Measurements from ENCODE around the gene NCOA1.

NCOA1 gene

GRCh38 chr2:24739354-24740025 is 248.4 kb downstream of the NCOA1 start:
- TF ChIP-seq CTCF (IDR thresholded peaks at IDR 0.05; ENCODE audit: control insufficient read depth, insufficient read depth, low read depth, low read length, missing control alignments) = no peak
- no peak for DNase-seq (ENCODE audit: low read depth)
- no peak overlapping the region for H3K4me3 ChIP-seq (ENCODE audit: control insufficient read depth, low read depth, low read length)

- no peak for DNase-seq (ENCODE audit: low read depth)
- no peak overlapping the region for H3K4me3 ChIP-seq (ENCODE audit: control insufficient read depth, low read depth, low read length)
- no peak for TF ChIP-seq CTCF (IDR thresholded peaks at IDR 0.05; ENCODE audit: control insufficient read depth, insufficient read depth, low read depth, low read length, missing control alignments)
Measured at GRCh38 chr2:24740142-24740541, 249.1 kb downstream of the NCOA1 start.

- H3K4me3 ChIP-seq (ENCODE audit: control insufficient read depth, low read depth, low read length) = no peak overlapping the region
- no peak for DNase-seq (ENCODE audit: low read depth)
- no peak for TF ChIP-seq CTCF (IDR thresholded peaks at IDR 0.05; ENCODE audit: control insufficient read depth, insufficient read depth, low read depth, low read length, missing control alignments)
Measured at GRCh38 chr2:24742730-24743129, 251.7 kb downstream of the NCOA1 start.

GRCh38 chr2:24743924-24744323 is 252.9 kb downstream of the NCOA1 start:
- DNase-seq (ENCODE audit: low read depth) = no peak
- no peak overlapping the region for H3K4me3 ChIP-seq (ENCODE audit: control insufficient read depth, low read depth, low read length)
- no peak for TF ChIP-seq CTCF (IDR thresholded peaks at IDR 0.05; ENCODE audit: control insufficient read depth, insufficient read depth, low read depth, low read length, missing control alignments)

- no peak for DNase-seq (ENCODE audit: low read depth)
- no peak for TF ChIP-seq CTCF (IDR thresholded peaks at IDR 0.05; ENCODE audit: control insufficient read depth, insufficient read depth, low read depth, low read length, missing control alignments)
- H3K4me3 ChIP-seq (ENCODE audit: control insufficient read depth, low read depth, low read length) = no peak overlapping the region
Measured at GRCh38 chr2:24744356-24744755, 253.3 kb downstream of the NCOA1 start.

- DNase-seq (ENCODE audit: low read depth) = no peak
- no peak for TF ChIP-seq CTCF (IDR thresholded peaks at IDR 0.05; ENCODE audit: control insufficient read depth, insufficient read depth, low read depth, low read length, missing control alignments)
- H3K4me3 ChIP-seq (ENCODE audit: control insufficient read depth, low read depth, low read length) = no peak overlapping the region
Measured at GRCh38 chr2:24745825-24746224, 254.8 kb downstream of the NCOA1 start.

Measured in AG09309 (cell line).